ENCODE measurements around the gene CACNA1F.

Gene CACNA1F

DNA sequence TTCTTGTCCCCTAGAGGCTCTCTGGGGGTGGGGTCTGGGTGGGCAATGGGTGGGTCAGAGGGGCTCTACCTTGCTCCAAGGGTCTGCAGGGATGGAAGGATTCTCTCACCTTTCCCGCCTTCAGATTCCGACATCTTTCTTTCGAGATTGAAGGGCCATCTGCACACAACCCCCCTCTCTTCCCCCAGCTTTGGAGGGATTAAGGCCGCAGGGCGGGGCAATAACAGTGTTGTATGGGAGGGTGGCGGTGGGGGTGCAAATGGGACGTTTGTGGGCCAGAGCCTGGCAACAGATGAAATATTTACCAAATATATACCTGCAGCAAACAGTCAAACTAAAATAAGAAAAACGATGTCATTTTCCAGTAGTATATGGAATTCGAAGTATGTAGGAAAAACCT is at the start of gene CACNA1F:
TSS of gene CACNA1F (minus strand) at position 165 of the 400 bp plus-strand sequence. CDS start at position 134, 31 bp downstream.
- DNase-seq (ENCODE audit: low read depth) = no peak

DNA sequence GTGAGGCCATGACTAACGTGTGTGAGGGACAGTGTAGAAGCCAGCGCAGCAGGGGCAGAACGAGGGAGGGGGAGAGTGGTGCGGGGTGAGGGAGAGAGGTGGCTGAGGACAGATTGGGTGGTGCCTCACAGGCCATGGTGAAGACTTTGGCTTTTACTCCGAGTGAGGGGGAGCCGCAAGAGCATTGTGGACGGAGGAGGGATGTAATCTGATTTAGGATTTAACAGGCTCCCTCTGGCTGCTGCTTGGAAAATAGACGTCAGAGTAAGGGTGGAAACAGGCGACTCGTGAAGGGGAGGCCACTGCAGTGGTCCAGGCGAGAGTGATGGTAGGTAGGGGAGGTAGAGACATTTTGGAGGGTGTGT is 49.5 kb upstream of the CACNA1F start:
- DNase-seq (ENCODE audit: low read depth) = no peak

GRCh38 chrX:49278081-49278480 is 44.9 kb upstream of the CACNA1F start:
- DNase-seq (ENCODE audit: low read depth) = no peak

DNA sequence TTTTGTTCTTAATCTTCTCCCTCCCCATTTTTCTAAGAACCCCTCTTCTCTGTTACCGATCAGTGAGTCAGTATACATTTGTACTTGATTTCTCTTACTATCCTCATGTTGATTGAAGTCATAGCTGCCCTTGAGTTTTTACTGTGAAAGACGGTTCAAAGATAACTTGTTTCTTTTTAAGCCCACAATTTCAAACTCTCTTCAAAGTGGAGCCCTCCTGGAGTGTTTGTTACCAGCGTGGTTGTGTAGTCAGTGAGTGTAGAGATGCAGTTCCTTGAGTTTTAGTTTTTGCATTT is 44.3 kb upstream of the CACNA1F start:
- no peak for DNase-seq (ENCODE audit: low read depth)

- no peak for DNase-seq (ENCODE audit: low read depth)
Measured at GRCh38 chrX:49276671-49277534, 43.8 kb upstream of the CACNA1F start.

- no peak for DNase-seq (ENCODE audit: low read depth)
Measured at GRCh38 chrX:49276207-49276606, 43.1 kb upstream of the CACNA1F start.

DNA sequence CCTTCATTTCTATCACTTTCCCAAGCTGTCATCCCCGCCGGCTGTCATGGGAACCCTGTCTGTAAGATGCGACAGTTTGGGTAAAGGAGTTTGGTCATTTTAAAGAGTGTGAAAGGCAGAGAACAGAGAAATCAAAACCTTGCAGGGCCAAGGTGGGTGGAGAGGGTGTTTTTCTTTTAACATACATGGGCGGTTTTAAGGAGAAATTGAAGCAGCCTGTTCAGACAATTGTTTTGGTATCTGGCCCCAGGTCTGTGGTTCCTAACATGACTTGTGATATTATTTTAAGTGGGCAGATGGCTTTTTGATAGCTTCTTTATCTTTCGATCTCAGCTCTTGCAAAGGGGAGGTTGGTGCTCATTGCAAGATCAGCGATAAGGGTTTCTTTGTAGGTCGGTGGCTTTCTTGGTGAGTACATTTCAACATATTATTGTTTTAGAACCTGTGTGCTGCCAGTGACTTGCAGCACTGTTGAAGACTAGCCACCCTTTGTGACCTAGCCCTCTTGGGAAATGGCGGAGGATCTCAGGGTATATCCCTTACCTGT is 40.1 kb upstream of the CACNA1F start:
- DNase-seq (ENCODE audit: low read depth) = peak; percentile 42

DNA sequence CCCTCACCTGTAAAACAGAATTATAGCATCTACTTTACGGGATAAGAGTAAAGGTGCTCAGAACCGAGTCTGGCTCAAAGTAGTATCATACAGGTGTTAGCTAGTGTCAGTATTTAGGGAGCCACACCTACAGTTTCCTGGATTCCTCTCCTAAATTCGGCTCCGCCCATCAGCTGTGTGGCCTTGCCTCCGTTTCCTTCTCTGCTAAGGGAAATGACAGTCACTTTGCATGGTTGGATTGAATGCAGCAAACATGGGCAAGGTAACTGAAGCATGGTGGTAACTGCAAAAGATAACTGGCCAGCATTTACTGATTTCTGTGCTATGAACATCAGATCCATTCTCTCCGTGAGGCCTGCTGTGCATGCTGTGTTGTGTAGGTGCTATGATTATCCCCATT is 39.3 kb upstream of the CACNA1F start:
- no peak for DNase-seq (ENCODE audit: low read depth)

GRCh38 chrX:49271341-49271740 is 38.2 kb upstream of the CACNA1F start:
- no peak for DNase-seq (ENCODE audit: low read depth)

GRCh38 chrX:49270249-49270921 is 37.2 kb upstream of the CACNA1F start:
- DNase-seq (ENCODE audit: low read depth) = no peak

DNA sequence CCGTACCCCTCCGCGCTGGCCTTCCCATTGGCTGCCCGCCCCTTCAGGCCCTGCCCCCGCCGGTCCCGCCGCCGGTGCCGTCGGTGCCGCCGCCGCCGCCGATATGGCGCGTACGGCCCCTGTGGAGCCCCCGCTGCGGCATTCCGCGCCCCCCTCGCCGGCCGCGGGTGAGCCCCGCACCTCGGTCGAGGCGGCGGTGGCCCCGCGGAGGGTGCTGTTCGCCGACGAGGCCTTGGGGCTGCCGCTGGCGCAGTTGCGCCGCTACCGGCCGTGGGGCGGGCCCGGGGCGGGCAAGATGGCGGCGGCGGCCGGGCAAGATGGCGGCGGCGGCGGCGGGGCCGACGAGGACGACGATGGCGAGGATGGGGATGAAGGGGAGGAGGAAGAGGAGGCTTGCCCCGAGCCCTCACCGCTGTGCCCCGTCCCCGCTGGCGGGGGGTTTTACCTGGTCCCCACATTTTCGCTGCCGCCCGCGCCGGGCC is 36.7 kb upstream of the CACNA1F start, which contains the start of gene PPP1R3F:
TSS of gene PPP1R3F (plus strand) at position 27 of the 482 bp plus-strand sequence. CDS start at position 104, 77 bp downstream.
- peak; percentile 19 for DNase-seq (ENCODE audit: low read depth)

DNA sequence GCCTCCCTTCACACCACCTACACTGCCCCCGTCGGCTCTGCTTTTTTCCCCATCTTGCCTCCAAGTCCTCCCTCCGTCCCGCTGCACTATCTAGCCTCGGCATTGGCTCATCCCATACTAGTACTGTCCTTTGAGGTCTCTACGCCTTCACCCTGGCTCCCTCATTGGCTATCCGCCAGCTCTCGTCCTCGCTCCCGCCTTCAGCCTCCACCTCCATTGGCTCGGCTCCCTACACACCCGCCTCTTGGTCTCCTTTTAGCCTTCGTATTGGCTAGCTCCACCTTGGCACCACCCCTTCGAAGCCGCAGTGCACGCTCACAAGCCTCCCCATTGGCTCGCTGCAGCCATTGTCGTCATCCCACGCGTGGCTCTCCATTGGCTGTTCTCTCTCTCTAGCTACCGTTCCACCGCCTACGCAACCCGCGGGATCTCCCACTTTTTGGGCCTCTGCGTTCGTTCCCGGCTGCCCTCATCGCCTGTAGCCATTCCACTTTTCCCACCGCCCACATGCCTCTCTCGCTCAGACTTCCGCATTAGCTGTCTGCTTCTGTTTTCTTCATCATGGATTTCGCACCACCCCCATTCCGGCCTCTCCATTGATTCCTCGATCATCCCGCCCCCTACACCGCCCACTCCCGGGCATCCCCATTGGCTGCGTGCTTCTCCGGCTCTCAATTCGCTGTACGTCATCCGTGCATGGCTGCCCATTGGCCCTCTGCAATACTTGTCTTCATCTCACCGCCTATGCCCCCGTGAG is 36.0 kb upstream of the CACNA1F start:
- DNase-seq (ENCODE audit: low read depth) = peak; percentile 91

DNA sequence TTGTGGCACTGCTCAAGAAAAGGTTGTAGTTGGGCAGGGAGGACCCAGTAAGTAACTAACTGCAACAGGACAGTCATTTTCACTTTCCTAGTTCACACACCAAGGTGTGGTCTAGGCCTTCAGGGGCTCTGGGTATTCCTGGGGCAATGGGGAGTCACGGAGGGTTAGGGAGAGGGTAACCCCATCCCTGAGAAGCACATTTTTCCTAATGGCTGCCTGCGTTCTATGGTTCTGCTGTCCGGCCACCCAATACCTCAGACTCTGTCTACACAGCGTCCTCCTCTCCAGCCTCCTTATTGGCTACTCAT is 35.5 kb upstream of the CACNA1F start:
- DNase-seq (ENCODE audit: low read depth) = no peak

- no peak for DNase-seq (ENCODE audit: low read depth)
Measured at GRCh38 chrX:49266523-49267445, 33.6 kb upstream of the CACNA1F start.

GRCh38 chrX:49264460-49264859 is 31.3 kb upstream of the CACNA1F start, which contains the start of gene FOXP3:
TSS of gene FOXP3 (minus strand) at chrX:49264710. CDS start at chrX:49258505, 6,205 bp downstream.
- no peak for DNase-seq (ENCODE audit: low read depth)

DNA sequence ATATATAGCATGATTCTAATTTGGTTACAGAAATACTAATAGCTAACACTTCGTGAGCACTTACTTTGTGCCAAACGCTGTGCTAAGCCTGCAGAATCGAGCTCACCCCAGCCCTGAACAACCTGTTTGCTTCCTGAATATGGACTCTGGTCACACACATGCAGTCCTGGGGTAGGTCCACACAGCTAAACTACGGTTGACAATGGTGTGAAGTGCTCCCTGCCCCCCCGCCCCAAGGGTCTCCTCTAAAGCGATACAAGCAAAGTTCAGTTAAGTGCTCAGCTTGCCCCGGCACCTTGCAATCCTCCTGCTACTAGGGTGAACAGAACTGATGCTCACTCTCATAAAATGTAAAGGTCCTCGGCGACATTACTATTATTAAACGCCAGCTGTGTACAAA is 30.5 kb upstream of the CACNA1F start:
- no peak for DNase-seq (ENCODE audit: low read depth)

DNA sequence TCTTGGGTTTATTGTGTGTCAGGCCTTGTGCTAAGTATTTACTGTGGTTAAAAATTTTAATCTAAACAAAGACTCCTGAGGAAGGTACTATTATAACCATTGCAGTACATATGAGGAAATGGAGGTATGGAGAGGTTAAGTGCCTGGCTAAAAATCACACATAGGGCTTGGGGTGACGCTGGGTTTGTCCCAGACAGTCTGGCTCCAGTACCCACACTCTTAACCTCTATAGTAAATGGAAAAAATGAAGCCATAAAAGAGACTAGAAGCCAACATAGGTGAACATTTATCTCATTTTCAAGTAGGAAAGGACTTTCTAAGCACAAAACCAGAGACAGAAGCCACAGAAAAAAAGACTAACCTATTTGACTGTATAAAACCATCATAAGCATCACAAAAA is 29.5 kb upstream of the CACNA1F start:
- DNase-seq (ENCODE audit: low read depth) = no peak

- DNase-seq (ENCODE audit: low read depth) = no peak
Measured at GRCh38 chrX:49260221-49260985, 27.3 kb upstream of the CACNA1F start.

GRCh38 chrX:49258749-49259124 is 25.6 kb upstream of the CACNA1F start:
- no peak for DNase-seq (ENCODE audit: low read depth)
